MCF 10A (cell line): ENCODE data around the gene ONECUT1. TPM values are rescaled to one million over a fixed set of nuclear protein-coding genes. Genes with fewer than 3 reads are reported as not detected.

Experiments used
- BruUV-seq: library from RNA; stranded (reverse); fragments of 400-500 nt; replicated peaks from 2 replicates; lab custom pipeline; 2021; lab: Mats Ljungman, UMichigan
- CTCF ChIA-PET: fragments of 300-600 bp; sonication (Branson Sonifier 250); formaldehyde crosslinking; extraction: SDS; loops from one replicate; lab custom pipeline; 2021; ENCODE audit warnings: antibody characterized with exemption, inconsistent platforms; lab: Yijun Ruan, JAX
- POLR2A ChIA-PET: fragments of 300-600, 350-650 bp; sonication (Branson Sonifier 250); formaldehyde crosslinking; extraction: SDS; loops from one replicate; lab custom pipeline; 2020; ENCODE audit warnings: antibody characterized with exemption, inconsistent platforms; lab: Yijun Ruan, JAX
- DNase-seq: peaks from one replicate; pipeline ENCODE4 v3.0.0-alpha.2; 2018; ENCODE audit not compliant: unreplicated experiment
- H3K27ac Mint-ChIP-seq: one replicate; pipeline ENCODE4 v1.8.0; 2022; ENCODE audit warnings: mild to moderate bottlenecking, low read depth, mixed read lengths; ENCODE audit not compliant: unreplicated experiment
- H3K27me3 Mint-ChIP-seq: one replicate; pipeline ENCODE4 v1.8.0; 2022; ENCODE audit warnings: mixed read lengths; ENCODE audit not compliant: insufficient read depth, unreplicated experiment
- H3K36me3 Mint-ChIP-seq: one replicate; pipeline ENCODE4 v1.8.0; 2022; ENCODE audit warnings: mild to moderate bottlenecking, moderate library complexity, mixed read lengths; ENCODE audit not compliant: insufficient read depth, unreplicated experiment
- H3K4me1 Mint-ChIP-seq: one replicate; pipeline ENCODE4 v1.8.0; 2022; ENCODE audit warnings: mixed read lengths; ENCODE audit not compliant: insufficient read depth, unreplicated experiment
- H3K4me3 Mint-ChIP-seq: one replicate; pipeline ENCODE4 v1.8.0; 2022; ENCODE audit warnings: mild to moderate bottlenecking, moderate library complexity, mixed read lengths; ENCODE audit not compliant: unreplicated experiment
- H3K9me3 Mint-ChIP-seq: one replicate; pipeline ENCODE4 v1.8.0; 2022; ENCODE audit warnings: mixed read lengths; ENCODE audit not compliant: unreplicated experiment
- CTCF ChIP-seq: fragments of 200-600 bp; IDR thresholded peaks from one replicate; pipeline ENCODE4 v1.8.0; 2022; ENCODE audit warnings: antibody characterized with exemption, mild to moderate bottlenecking; ENCODE audit not compliant: unreplicated experiment
- intact Hi-C: fragments of 100-400 bp; cut with micrococcal nuclease; formaldehyde crosslinking; loops from 2 replicates; pipeline ENCODE4 v1.14.1; 2022
- total RNA-seq: library from RNA; stranded (reverse); gene quantifications from 2 replicates; pipeline ENCODE4 v1.2.3, GENCODE V29; 2022

The ONECUT1 gene
- total RNA-seq, 1 experiment from 2014 or later = not detected

- Mint-ChIP-seq H3K4me1 (peaks cover 13% of the 10 kb centered on the region), H3K36me3 (no peaks in the 10 kb centered on the region), H3K4me3 (no peak overlapping the region), H3K27me3 (no peaks in the 10 kb centered on the region), H3K27ac (no peak overlapping the region), H3K9me3 (no peaks in the 10 kb centered on the region)
- no TSS peak for BruUV-seq
- no peak for DNase-seq
- intact Hi-C loops = no loop called here
- no peak for TF ChIP-seq CTCF
- CTCF ChIA-PET = interaction anchor here (1.7 kb wide), 1 partner anchor 495 kb away, joined by 3 read pairs; no protein-coding TSS in a partner anchor
- POLR2A ChIA-PET = interaction anchor here (0.7 kb wide), 1 partner anchor 46 kb away, joined by 3 read pairs; no protein-coding TSS in a partner anchor
These were observed 63.9 kb downstream of the ONECUT1 start for GRCh38 chr15:52726195-52726594.

- no peak overlapping the region for H3K27ac Mint-ChIP-seq
- no TSS peak for BruUV-seq
- no peak overlapping the region for H3K4me3 Mint-ChIP-seq
- ChIA-PET POLR2A (interaction anchor here (1.6 kb wide), 1 partner anchor 39 kb away, joined by 7 read pairs; the partner anchor contains the start of gene ATOSA), CTCF (interaction anchor here (0.5 to 0.8 kb wide), 2 partner anchors 37 to 146 kb away, joined by 3 to 4 read pairs; no protein-coding TSS in a partner anchor)
- H3K4me1 Mint-ChIP-seq = peaks cover 5% of the 10 kb centered on the region
- no peak for TF ChIP-seq CTCF
- H3K27me3 Mint-ChIP-seq = no peaks in the 10 kb centered on the region
- DNase-seq = no peak
- intact Hi-C loops = no loop called here
- no peaks in the 10 kb centered on the region for H3K9me3 Mint-ChIP-seq
- no peaks in the 10 kb centered on the region for H3K36me3 Mint-ChIP-seq
These were observed 71.6 kb downstream of the ONECUT1 start for GRCh38 chr15:52718551-52718950.

- intact Hi-C loops = no loop called here
- POLR2A ChIA-PET = interaction anchor here (0.6 kb wide), 1 partner anchor 461 kb away, joined by 3 read pairs; no protein-coding TSS in a partner anchor
- Mint-ChIP-seq H3K27me3 (no peaks in the 10 kb centered on the region), H3K4me3 (no peak overlapping the region), H3K9me3 (no peaks in the 10 kb centered on the region), H3K36me3 (no peaks in the 10 kb centered on the region), H3K27ac (no peak overlapping the region), H3K4me1 (peaks cover 5% of the 10 kb centered on the region)
- BruUV-seq = no TSS peak
- CTCF ChIA-PET = interaction anchor here (0.6 to 0.7 kb wide), 2 partner anchors 13 to 20 kb away, joined by 3 read pairs; no protein-coding TSS in a partner anchor
- DNase-seq = no peak
- TF ChIP-seq CTCF = no peak
These were observed 72.2 kb downstream of the ONECUT1 start for GRCh38 chr15:52717924-52718323.

- Mint-ChIP-seq H3K27me3 (no peaks in the 10 kb centered on the region), H3K27ac (no peak overlapping the region), H3K4me1 (peaks cover 5% of the 10 kb centered on the region), H3K9me3 (no peaks in the 10 kb centered on the region), H3K4me3 (no peak overlapping the region), H3K36me3 (no peaks in the 10 kb centered on the region)
- CTCF ChIA-PET = interaction anchor here (0.6 to 0.7 kb wide), 2 partner anchors 14 to 20 kb away, joined by 3 read pairs; no protein-coding TSS in a partner anchor
- POLR2A ChIA-PET = interaction anchor here (0.6 kb wide), 1 partner anchor 461 kb away, joined by 3 read pairs; no protein-coding TSS in a partner anchor
- DNase-seq = no peak
- intact Hi-C loops = no loop called here
- no TSS peak for BruUV-seq
- TF ChIP-seq CTCF = no peak
These were observed 72.7 kb downstream of the ONECUT1 start for GRCh38 chr15:52717481-52717880.
